ENCODE measurements around the gene BRD3. TPM values are rescaled to one million over a fixed set of nuclear protein-coding genes. Genes with fewer than 3 reads are reported as not detected.

BRD3 gene
- total RNA-seq, 4 donors from 2014 or later = 17.6 to 52.9 (median 29.0) TPM

DNA sequence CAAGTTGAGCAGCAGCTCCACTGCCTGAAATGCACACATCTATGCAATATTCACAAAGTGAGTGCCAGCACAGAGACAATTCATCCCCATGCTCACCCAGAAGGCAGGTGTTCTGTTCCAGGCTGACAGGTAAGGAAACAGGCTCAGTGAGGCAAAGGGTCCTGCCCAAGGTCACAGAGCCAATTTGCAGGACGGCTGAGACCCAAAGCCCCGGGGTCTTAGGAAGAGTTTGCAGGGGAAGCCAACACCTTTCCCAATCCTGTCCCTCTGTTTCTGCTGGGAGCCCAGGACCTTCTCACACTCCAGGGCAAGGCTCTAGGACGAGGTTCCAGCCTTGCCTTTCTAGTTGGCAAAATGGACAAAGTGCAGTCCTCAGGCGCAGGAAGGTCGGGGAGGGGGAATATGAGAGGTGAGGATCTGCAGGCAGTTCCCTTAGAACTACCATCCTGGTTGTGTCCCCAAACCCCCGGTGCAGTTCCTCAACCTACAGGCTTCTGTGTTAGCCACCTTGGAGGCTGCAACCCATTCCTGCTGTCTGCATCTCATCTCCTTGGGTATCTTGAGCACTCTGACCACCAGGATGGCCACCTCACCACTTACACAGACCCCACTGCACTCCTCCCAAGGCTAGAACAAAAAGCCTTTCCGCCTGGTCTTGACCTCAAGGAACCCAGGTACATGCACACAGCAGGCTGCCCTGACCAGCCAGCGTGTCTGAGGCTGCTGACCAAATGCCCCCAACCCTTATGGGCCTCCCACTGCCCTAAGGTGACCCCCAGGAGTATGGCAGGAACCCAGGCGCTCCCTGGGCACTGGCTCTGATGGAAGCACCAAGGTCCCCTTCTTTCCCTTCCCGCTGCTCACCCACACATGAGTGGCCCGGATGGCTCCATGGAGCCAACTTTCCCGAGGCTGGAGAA, 1.9 kb upstream of the BRD3 start:
- no peaks in the 10 kb centered on the region for H3K27me3 ChIP-seq
- no peaks in the 10 kb centered on the region for H3K9me3 ChIP-seq
- no peak for TF ChIP-seq POLR2AphosphoS5 (IDR thresholded peaks at IDR 0.05)
- TF ChIP-seq, protein P1, sequence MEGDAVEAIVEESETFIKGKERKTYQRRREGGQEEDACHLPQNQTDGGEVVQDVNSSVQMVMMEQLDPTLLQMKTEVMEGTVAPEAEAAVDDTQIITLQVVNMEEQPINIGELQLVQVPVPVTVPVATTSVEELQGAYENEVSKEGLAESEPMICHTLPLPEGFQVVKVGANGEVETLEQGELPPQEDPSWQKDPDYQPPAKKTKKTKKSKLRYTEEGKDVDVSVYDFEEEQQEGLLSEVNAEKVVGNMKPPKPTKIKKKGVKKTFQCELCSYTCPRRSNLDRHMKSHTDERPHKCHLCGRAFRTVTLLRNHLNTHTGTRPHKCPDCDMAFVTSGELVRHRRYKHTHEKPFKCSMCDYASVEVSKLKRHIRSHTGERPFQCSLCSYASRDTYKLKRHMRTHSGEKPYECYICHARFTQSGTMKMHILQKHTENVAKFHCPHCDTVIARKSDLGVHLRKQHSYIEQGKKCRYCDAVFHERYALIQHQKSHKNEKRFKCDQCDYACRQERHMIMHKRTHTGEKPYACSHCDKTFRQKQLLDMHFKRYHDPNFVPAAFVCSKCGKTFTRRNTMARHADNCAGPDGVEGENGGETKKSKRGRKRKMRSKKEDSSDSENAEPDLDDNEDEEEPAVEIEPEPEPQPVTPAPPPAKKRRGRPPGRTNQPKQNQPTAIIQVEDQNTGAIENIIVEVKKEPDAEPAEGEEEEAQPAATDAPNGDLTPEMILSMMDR (IDR thresholded peaks at IDR 0.05) = no peak
- no peak for TF ChIP-seq POLR2A (IDR thresholded peaks at IDR 0.05)
- TF ChIP-seq EP300 (IDR thresholded peaks at IDR 0.05) = no peak
- no peak overlapping the region for H3K27ac ChIP-seq
- peak in 1 of 2 donors; percentile 59 for DNase-seq (ENCODE audit: low spot score in 2 of 2)
- H3K4me3 ChIP-seq = peak overlapping the region; percentile 91
- peaks cover 30% of the 10 kb centered on the region for H3K4me1 ChIP-seq
- 82% methylated on average over 12 of the region's 12 CpGs for WGBS
- H3K36me3 ChIP-seq = no peaks in the 10 kb centered on the region

DNA sequence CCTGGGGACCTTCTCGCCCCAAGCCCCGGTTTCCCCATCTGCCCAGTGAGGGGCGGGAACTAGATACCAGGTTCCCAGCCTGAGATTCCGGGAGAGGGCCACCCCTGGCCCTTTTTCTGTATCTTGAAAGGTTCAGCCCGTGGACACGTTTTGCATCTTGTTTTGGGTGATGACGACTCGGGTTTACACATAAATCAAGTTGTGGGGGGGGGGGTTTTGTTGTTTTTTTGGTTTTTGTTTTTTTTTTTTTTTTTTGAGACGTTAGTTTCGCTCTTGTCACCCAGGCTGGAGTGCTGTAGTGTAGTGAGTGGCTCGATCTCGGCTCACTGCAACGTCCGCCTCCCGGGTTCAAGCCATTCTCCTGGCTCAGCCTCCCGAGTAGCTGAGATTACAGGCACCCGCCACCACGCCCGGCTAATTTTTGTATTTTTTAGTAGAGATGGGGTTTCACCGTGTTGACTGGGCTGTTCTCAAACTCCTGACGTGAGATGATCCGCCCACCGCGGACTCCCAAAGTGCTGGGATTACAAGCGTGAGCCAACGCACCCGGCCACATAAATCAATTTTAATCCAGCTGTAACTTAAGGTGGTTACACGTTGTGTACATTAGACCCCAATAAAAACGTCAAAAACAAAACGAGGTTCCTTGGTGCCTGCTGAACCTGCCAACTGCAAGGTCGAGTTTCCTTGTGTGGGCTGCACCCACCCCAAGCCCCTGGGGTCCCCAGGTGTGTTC, 1.1 kb upstream of the BRD3 start:
- H3K36me3 ChIP-seq = no peaks in the 10 kb centered on the region
- peak in 1 of 2 donors; percentile 56 for DNase-seq (ENCODE audit: low spot score in 2 of 2)
- TF ChIP-seq, protein P1 (IDR thresholded peaks at IDR 0.05) = no peak
- peak in 1 of 2 donors; percentile 3 for TF ChIP-seq POLR2A (IDR thresholded peaks at IDR 0.05)
- TF ChIP-seq EP300 (IDR thresholded peaks at IDR 0.05) = no peak
- peak in 1 of 3 donors; percentile 16 for TF ChIP-seq POLR2AphosphoS5 (IDR thresholded peaks at IDR 0.05)
- H3K27ac ChIP-seq = peak overlapping the region; percentile 99
- no peaks in the 10 kb centered on the region for H3K27me3 ChIP-seq
- peaks cover 36% of the 10 kb centered on the region for H3K4me1 ChIP-seq
- no peaks in the 10 kb centered on the region for H3K9me3 ChIP-seq
- peak overlapping the region; percentile 91 for H3K4me3 ChIP-seq
- 10% methylated on average over 28 of the region's 31 CpGs for WGBS

DNA sequence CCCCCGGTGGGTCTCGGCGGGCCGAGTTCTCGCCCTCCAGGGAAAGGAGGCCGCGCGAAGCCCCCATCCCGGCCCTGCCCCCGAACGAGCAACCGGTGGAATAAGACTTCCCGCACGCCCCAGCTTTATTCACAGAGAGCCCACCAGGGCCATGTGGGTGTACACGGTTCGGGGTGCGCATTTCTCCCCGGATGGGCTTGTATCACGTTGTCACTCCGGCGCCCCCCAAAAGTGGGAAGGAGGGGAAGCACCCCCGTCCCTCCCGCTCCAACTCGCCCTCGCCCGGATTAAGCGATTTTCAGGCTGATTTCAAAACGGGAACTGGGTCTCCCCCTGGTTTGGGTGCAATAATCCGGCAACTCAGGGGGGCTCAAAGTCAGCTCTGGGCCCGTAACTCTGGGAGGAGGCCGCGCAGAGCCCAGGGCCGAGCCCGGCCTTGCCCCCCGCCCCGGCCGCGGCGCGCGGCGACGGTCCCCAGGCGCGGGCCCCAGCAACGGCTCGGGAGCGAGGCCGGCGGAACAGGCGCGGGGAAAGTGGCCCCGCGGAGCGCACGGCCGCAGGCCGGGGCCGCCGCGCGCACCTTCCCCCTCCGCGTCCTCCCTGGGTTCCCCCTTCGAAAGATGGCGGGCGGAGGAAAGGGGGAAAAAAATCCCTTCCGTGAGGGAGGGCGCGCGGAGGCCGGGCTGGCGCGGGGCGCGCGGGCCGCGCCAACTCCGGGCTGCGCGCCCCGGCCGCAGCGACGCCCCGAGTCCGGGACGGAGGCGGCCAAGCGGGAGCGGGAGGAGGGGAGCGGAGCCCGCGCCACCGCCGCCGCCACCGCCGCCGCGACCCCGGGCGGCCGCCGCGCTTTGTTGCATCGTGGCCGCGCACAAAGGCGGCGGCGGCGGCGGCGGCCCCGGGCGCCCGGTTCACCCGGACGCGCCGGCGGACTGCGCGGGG, 644 bp downstream of the BRD3 start:
- H3K9me3 ChIP-seq = no peaks in the 10 kb centered on the region
- WGBS = 0% methylated on average over 2 of the region's 126 CpGs
- H3K27me3 ChIP-seq = no peaks in the 10 kb centered on the region
- H3K4me1 ChIP-seq = peaks cover 53% of the 10 kb centered on the region
- DNase-seq (ENCODE audit: low spot score in 2 of 2) = peak; percentile 75 to 79
- peak overlapping the region; percentile 82 for H3K27ac ChIP-seq
- TF ChIP-seq, protein P1 (IDR thresholded peaks at IDR 0.05) = no peak
- TF ChIP-seq POLR2A (IDR thresholded peaks at IDR 0.05) (no peak), POLR2AphosphoS5 (IDR thresholded peaks at IDR 0.05) (no peak), EP300 (IDR thresholded peaks at IDR 0.05) (no peak)
- H3K4me3 ChIP-seq = peak overlapping the region; percentile 91
- no peaks in the 10 kb centered on the region for H3K36me3 ChIP-seq

DNA sequence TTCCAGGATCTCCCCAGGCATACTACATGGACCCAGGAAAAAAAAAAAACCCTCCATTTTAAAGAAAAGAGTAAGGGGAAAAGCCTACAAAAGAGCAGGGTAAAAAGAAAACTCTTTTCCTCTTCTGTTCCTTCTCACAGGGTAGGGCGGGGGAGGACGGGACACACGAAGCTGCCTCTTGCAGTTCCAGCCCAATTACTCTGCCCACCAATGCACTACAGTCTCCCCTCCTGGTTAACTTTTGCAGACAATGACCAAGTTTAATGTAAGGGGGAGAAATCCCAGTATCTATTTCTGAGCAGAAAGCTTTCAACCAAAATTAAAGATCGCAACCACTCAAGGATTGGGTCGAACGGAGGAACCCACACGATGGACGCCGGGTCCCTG, 1.3 kb downstream of the BRD3 start:
- no peak for TF ChIP-seq EP300 (IDR thresholded peaks at IDR 0.05)
- no peak for TF ChIP-seq POLR2AphosphoS5 (IDR thresholded peaks at IDR 0.05)
- no peak for TF ChIP-seq POLR2A (IDR thresholded peaks at IDR 0.05)
- TF ChIP-seq, protein P1 (IDR thresholded peaks at IDR 0.05) = no peak
- H3K4me1 ChIP-seq = peaks cover 60% of the 10 kb centered on the region
- peak overlapping the region; percentile 91 for H3K4me3 ChIP-seq
- no peaks in the 10 kb centered on the region for H3K36me3 ChIP-seq
- H3K27ac ChIP-seq = peak overlapping the region; percentile 82
- DNase-seq (ENCODE audit: low spot score in 2 of 2) = no peak
- no peaks in the 10 kb centered on the region for H3K27me3 ChIP-seq
- H3K9me3 ChIP-seq = no peaks in the 10 kb centered on the region
- 2% methylated on average over 8 of the region's 9 CpGs for WGBS
